ENCODE results near the gene RBCK1. TPM values are rescaled to one million over a fixed set of nuclear protein-coding genes. Genes with fewer than 3 reads are reported as not detected.
"Not testable (repeated sequence)": the region's sequence is repeated elsewhere in the genome, so short reads cannot be mapped to it uniquely, and the experiment has no call there.

The RBCK1 gene
- total RNA-seq, 4 donors from 2014 or later = 63.6 to 85.3 (median 78.5) TPM

DNA sequence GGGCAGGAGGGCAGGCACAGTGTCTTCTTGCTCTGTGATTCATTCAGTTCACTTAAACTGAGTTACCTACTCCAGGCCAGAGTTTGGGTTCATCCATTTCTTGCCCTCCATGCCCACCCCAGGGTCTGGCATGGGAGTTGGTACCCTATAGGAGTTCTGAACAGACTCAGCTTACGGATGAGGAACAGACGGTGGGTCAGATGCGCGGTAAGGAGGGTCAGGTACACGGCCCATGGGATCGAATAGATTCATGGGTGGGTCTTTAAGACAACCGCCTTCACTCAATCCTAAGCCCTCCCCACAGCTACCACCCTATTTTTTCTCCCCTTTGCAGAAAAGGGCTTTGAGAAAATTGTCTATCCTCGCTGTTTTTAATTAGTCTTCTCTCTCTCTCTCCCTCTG lies 40.6 kb upstream of the RBCK1 start:
- Histone ChIP-seq H3K27me3 (no peaks in the 10 kb centered on the region), H3K4me3 (no peak overlapping the region), H3K27ac (no peak overlapping the region), H3K9me3 (no peaks in the 10 kb centered on the region), H3K36me3 (no peaks in the 10 kb centered on the region), H3K4me1 (peaks cover 41% of the 10 kb centered on the region)
- WGBS = 60% methylated on average over 8 of the region's 8 CpGs
- DNase-seq (ENCODE audit: low spot score in 2 of 2) = no peak
- TF ChIP-seq EP300 (IDR thresholded peaks at IDR 0.05) (no peak), POLR2AphosphoS5 (IDR thresholded peaks at IDR 0.05) (no peak), POLR2A (IDR thresholded peaks at IDR 0.05) (no peak)
- TF ChIP-seq, protein P1, sequence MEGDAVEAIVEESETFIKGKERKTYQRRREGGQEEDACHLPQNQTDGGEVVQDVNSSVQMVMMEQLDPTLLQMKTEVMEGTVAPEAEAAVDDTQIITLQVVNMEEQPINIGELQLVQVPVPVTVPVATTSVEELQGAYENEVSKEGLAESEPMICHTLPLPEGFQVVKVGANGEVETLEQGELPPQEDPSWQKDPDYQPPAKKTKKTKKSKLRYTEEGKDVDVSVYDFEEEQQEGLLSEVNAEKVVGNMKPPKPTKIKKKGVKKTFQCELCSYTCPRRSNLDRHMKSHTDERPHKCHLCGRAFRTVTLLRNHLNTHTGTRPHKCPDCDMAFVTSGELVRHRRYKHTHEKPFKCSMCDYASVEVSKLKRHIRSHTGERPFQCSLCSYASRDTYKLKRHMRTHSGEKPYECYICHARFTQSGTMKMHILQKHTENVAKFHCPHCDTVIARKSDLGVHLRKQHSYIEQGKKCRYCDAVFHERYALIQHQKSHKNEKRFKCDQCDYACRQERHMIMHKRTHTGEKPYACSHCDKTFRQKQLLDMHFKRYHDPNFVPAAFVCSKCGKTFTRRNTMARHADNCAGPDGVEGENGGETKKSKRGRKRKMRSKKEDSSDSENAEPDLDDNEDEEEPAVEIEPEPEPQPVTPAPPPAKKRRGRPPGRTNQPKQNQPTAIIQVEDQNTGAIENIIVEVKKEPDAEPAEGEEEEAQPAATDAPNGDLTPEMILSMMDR (IDR thresholded peaks at IDR 0.05) = no peak

DNA sequence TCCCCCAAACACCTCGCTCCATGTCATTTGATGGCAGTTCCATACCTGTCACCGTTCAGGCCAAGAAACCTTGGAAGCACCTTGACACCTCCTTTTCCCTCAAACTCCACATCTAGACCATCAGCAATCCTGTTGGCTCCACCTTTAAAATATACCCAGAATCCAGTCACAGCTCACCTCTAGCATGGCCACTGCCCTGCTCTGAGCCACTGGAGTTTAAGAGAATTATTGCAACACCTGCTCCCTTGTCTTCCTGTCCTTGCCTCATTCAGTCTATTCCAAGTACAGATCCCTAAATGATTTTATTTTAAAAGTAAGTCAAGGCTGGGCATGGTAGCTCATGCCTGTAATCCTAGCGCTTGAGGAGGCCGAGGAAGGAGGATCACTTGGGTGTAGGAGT lies 39.2 kb upstream of the RBCK1 start:
- Histone ChIP-seq H3K9me3 (no peaks in the 10 kb centered on the region), H3K4me1 (peaks cover 35% of the 10 kb centered on the region), H3K4me3 (no peak overlapping the region), H3K36me3 (no peaks in the 10 kb centered on the region), H3K27ac (no peak overlapping the region), H3K27me3 (no peaks in the 10 kb centered on the region)
- no peak for TF ChIP-seq POLR2A (IDR thresholded peaks at IDR 0.05)
- TF ChIP-seq EP300 (IDR thresholded peaks at IDR 0.05) = no peak
- no peak for TF ChIP-seq POLR2AphosphoS5 (IDR thresholded peaks at IDR 0.05)
- TF ChIP-seq, protein P1 (IDR thresholded peaks at IDR 0.05) = no peak
- DNase-seq (ENCODE audit: low spot score in 2 of 2) = no peak
- WGBS = 84% methylated on average over 4 of the region's 4 CpGs

DNA sequence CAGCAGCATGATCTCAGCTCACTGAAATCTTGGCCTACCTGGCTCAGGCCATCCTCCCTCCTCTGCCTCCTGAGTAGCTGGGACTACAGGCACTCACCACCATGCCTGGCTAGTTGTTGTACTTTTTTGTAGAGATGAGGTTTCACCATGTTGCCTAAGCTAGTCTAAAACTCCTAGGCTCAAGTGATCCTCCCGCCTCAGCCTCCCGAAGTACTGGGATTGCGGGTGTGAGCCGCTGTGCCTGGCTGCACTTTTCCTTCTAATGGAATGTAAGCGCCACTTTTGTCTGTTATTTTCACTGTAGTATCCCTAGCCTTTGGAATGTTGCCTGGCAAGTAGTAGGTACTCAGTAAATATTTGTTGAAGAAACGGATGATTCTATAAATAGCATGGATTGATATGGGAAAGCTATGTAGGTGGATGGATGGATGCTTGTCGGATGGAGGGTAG lies 37.9 kb upstream of the RBCK1 start:
- no peak for TF ChIP-seq POLR2AphosphoS5 (IDR thresholded peaks at IDR 0.05)
- no peak for TF ChIP-seq EP300 (IDR thresholded peaks at IDR 0.05)
- TF ChIP-seq, protein P1 (IDR thresholded peaks at IDR 0.05) = no peak
- TF ChIP-seq POLR2A (IDR thresholded peaks at IDR 0.05) = no peak
- Histone ChIP-seq H3K9me3 (no peaks in the 10 kb centered on the region), H3K27ac (no peak overlapping the region), H3K36me3 (no peaks in the 10 kb centered on the region), H3K4me3 (no peak overlapping the region), H3K4me1 (peaks cover 28% of the 10 kb centered on the region), H3K27me3 (no peaks in the 10 kb centered on the region)
- DNase-seq (ENCODE audit: low spot score in 2 of 2) = no peak
- WGBS = 74% methylated on average over 7 of the region's 7 CpGs

DNA sequence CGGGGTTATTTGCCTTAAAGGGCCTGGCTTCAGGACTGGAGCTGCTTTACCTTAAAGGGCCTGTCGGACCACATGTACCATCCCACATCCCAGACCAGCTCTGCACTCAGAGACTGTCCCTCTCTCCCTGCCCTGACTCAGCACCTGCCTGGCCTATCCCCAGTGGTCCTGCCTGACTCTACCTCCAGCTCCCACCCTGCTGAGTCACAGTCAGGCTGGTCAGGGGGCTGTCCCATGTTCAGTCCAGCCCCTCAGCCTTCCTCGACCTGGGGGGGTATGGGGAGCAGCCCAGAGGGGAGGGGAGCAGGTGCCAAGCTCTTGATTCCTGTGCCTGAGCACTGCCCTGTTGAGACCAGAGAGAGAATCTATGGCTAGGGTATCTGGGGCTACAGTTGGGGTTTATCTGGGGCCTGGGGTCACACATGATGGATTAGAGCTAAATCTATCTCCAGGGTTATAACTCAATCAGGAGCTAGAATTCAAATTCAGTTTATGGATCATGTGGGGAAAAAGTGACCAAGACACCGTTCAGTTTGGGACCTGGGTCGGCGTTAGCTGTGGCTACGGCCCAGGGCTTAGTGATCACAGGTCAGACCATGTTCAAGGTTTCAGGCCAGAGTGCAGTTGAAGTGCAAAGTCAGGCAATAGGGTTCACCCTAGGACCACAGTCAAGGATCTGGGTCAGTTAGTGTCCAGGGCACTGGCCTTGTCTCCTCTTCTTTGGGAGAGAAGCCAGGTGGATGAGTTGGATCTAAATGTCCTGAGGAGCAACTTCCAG lies 36.9 kb upstream of the RBCK1 start:
- WGBS = 90% methylated on average over 6 of the region's 7 CpGs
- Histone ChIP-seq H3K27ac (no peak overlapping the region), H3K4me1 (peaks cover 18% of the 10 kb centered on the region), H3K27me3 (no peaks in the 10 kb centered on the region), H3K36me3 (no peaks in the 10 kb centered on the region), H3K9me3 (no peaks in the 10 kb centered on the region), H3K4me3 (no peak overlapping the region)
- TF ChIP-seq EP300 (IDR thresholded peaks at IDR 0.05) (no peak), POLR2AphosphoS5 (IDR thresholded peaks at IDR 0.05) (no peak), POLR2A (IDR thresholded peaks at IDR 0.05) (no peak)
- TF ChIP-seq, protein P1 (IDR thresholded peaks at IDR 0.05) = no peak
- no peak for DNase-seq (ENCODE audit: low spot score in 2 of 2)

DNA sequence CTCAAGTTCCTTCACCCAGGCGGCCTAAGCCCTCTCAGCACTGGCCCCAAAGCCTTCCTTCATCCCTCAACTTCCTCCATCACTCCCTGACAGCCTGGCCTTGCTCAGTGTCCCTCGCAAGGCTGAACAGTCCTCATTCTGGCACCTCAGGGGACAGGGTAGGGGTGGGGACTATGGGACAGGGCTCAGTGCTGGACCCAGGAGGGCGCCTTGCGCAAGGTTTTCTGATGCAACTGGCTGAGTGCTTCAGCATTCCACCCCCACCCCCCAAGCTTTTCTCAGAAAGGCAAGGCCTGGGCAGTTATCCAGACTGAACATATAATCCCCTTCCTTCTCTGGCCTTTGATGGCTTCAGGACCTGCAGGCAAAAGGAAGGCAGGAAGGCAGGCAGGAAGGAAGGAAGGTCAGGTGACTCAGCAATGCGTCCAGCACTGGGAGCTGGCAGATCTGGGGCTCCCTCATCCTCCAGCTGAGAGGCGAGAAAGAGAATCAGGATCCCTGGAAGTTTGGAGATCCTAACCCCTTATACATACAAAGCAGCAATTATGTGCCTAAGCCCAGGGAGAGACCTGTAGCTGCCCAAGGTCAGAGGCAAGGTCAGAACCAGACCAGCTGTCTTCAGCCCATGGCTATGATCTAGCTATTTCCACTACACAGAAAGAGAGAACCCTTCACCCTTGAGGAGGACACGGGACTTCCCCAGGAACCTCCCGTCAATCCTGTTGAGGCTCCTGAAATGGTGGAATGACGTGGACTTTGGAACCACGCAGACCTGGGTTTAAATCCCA lies 36.1 kb upstream of the RBCK1 start:
- no peaks in the 10 kb centered on the region for H3K27me3 ChIP-seq
- peaks cover 11% of the 10 kb centered on the region for H3K4me1 ChIP-seq
- DNase-seq (ENCODE audit: low spot score in 2 of 2) = no peak
- H3K27ac ChIP-seq = no peak overlapping the region
- WGBS = 65% methylated on average over 10 of the region's 10 CpGs
- no peaks in the 10 kb centered on the region for H3K36me3 ChIP-seq
- no peaks in the 10 kb centered on the region for H3K9me3 ChIP-seq
- no peak overlapping the region for H3K4me3 ChIP-seq
- TF ChIP-seq EP300 (IDR thresholded peaks at IDR 0.05) (no peak), POLR2A (IDR thresholded peaks at IDR 0.05) (no peak), POLR2AphosphoS5 (IDR thresholded peaks at IDR 0.05) (no peak)
- TF ChIP-seq, protein P1 (IDR thresholded peaks at IDR 0.05) = no peak

DNA sequence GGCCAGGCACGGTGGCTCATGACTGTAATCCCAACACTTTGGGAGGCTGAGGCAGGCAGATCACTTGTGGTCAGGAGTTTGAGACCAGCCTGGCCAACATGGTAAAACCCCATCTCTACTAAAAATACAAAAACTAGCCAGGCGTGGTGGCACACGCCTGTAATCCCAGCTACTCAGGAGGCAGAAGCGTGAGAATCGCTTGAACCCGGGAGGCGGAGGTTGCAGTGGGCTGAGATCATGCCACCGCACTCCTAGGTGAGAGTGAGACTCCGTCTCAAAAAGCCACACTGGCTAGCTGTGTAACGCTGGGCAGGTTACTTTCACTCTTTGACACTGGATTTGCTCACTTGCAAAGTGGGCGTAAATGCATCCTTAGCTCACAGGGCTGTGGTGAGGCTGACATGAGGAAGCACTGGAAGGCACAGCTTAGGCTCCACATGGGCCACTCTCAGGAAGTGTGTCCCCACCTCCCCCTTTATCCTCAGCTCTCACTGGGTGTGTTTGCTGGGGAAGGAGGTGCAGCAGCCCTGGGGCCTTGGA lies 35.5 kb upstream of the RBCK1 start:
- H3K27me3 ChIP-seq; H3K4me3 ChIP-seq; H3K27ac ChIP-seq; H3K36me3 ChIP-seq; H3K9me3 ChIP-seq; DNase-seq (ENCODE audit: low spot score in 2 of 2): not testable (repeated sequence)
- peaks cover 11% of the 10 kb centered on the region for H3K4me1 ChIP-seq
- 90% methylated on average over 10 of the region's 11 CpGs for WGBS
